DND-41 (cell line): ENCODE data around the gene BTNL9.

Experiments
- ATAC-seq: fragments of 200-7000 bp; cut with Tn5 transposase; 3 replicates; pipeline ENCODE4 v1.9.1; 2021; ENCODE audit warnings: low read depth; ENCODE audit not compliant: insufficient read depth
- DNase-seq: peaks from one replicate; pipeline ENCODE4 v3.0.0-alpha.2; 2020
- H2AFZ ChIP-seq: 2 replicates; pipeline ENCODE4 v1.6.0; 2012; ENCODE audit warnings: low read depth, low read length
- H3K27ac ChIP-seq: 2 replicates; pipeline ENCODE4 v1.5.1; 2012; ENCODE audit warnings: low read length, inconsistent platforms
- H3K27me3 ChIP-seq: fragments of 200-600 bp; sonication (generic); 2 replicates; pipeline ENCODE4 v1.6.0; 2012; ENCODE audit warnings: low read length, mild to moderate bottlenecking, inconsistent platforms; ENCODE audit not compliant: insufficient read depth, poor library complexity
- H3K36me3 ChIP-seq: 2 replicates; pipeline ENCODE4 v1.5.1; 2012; ENCODE audit warnings: low read length, inconsistent platforms; ENCODE audit not compliant: insufficient read depth
- H3K4me1 ChIP-seq: 2 replicates; pipeline ENCODE4 v1.5.1; 2012; ENCODE audit warnings: mild to moderate bottlenecking, low read length; ENCODE audit not compliant: insufficient read depth
- H3K4me2 ChIP-seq: 2 replicates; pipeline ENCODE4 v1.6.0; 2012; ENCODE audit warnings: mild to moderate bottlenecking, moderate library complexity, low read length, inconsistent platforms; ENCODE audit not compliant: insufficient read depth
- H3K4me3 ChIP-seq, 2 experiments: fragments of 200-600 bp in 1 of 2; shearing (Covaris generic) in 1 of 2; 2 replicates each; pipeline ENCODE4 v1.5.1; 2012 to 2016; ENCODE audit warnings: inconsistent platforms in 2 of 2, low read length in 2 of 2, mild to moderate bottlenecking in 2 of 2, low read depth in 1 of 2, moderate library complexity in 1 of 2
- H3K79me2 ChIP-seq: 2 replicates; pipeline ENCODE4 v1.6.0; 2012; ENCODE audit warnings: low read length, inconsistent platforms; ENCODE audit not compliant: insufficient read depth
- H3K9ac ChIP-seq: 2 replicates; pipeline ENCODE4 v1.6.0; 2012; ENCODE audit warnings: low read depth, mild to moderate bottlenecking, inconsistent platforms, low read length, moderate library complexity
- H3K9me3 ChIP-seq: 2 replicates; pipeline ENCODE4 v1.5.1; 2012; ENCODE audit warnings: low read length, moderate library complexity, mild to moderate bottlenecking, inconsistent platforms; ENCODE audit not compliant: insufficient read depth, severe bottlenecking
- H4K20me1 ChIP-seq: 2 replicates; pipeline ENCODE4 v1.6.0; 2012; ENCODE audit warnings: low read length; ENCODE audit not compliant: insufficient read depth
- CTCF ChIP-seq: IDR thresholded peaks from 2 replicates; pipeline ENCODE4 v1.5.1; 2012; ENCODE audit warnings: borderline replicate concordance, low read length, moderate library complexity, mild to moderate bottlenecking; ENCODE audit not compliant: poor library complexity, severe bottlenecking; ENCODE audit errors: extremely low read depth
- EZH2 ChIP-seq: IDR thresholded peaks from 3 replicates; pipeline ENCODE4 v1.6.1; 2012; ENCODE audit warnings: borderline replicate concordance, low read depth, mild to moderate bottlenecking, moderate library complexity, low read length, inconsistent platforms; ENCODE audit not compliant: severe bottlenecking

The BTNL9 gene

GRCh38 chr5:181108578-181109165, 68.6 kb downstream of the BTNL9 start:
- Histone ChIP-seq H3K4me3 (no peak overlapping the region), H3K9ac (no peak overlapping the region), H3K4me1 (no peaks in the 10 kb centered on the region), H2AFZ (no peak overlapping the region), H3K4me2 (no peak overlapping the region), H4K20me1 (no peaks in the 10 kb centered on the region; the same call in 1 of the 2 replicates), H3K9me3 (no peaks in the 10 kb centered on the region), H3K27ac (no peak overlapping the region), H3K79me2 (no peaks in the 10 kb centered on the region), H3K36me3 (no peaks in the 10 kb centered on the region), H3K27me3 (no peaks in the 10 kb centered on the region)
- ATAC-seq (no peak), DNase-seq (no peak)
- no peak for TF ChIP-seq EZH2
- TF ChIP-seq CTCF: no peak

- no peaks in the 10 kb centered on the region for H3K4me1 ChIP-seq
- ATAC-seq (no peak), DNase-seq (no peak)
- no peaks in the 10 kb centered on the region for H3K9me3 ChIP-seq
- TF ChIP-seq CTCF (no peak), EZH2 (no peak)
- H3K36me3 ChIP-seq: no peaks in the 10 kb centered on the region
- no peak overlapping the region for H2AFZ ChIP-seq
- no peak overlapping the region for H3K4me3 ChIP-seq
- no peak overlapping the region for H3K27ac ChIP-seq
- H3K9ac ChIP-seq: no peak overlapping the region
- H4K20me1 ChIP-seq: no peaks in the 10 kb centered on the region; the same call in 1 of the 2 replicates
- H3K4me2 ChIP-seq: no peak overlapping the region
- no peaks in the 10 kb centered on the region for H3K27me3 ChIP-seq
- no peaks in the 10 kb centered on the region for H3K79me2 ChIP-seq
Measured at GRCh38 chr5:181109489-181110013, 69.5 kb downstream of the BTNL9 start.

GRCh38 chr5:181111010-181111409, 70.9 kb downstream of the BTNL9 start:
- Histone ChIP-seq H3K27me3 (no peaks in the 10 kb centered on the region), H2AFZ (no peak overlapping the region), H3K4me1 (no peaks in the 10 kb centered on the region), H3K9me3 (no peaks in the 10 kb centered on the region), H3K4me3 (no peak overlapping the region), H3K4me2 (no peak overlapping the region), H3K79me2 (no peaks in the 10 kb centered on the region), H3K27ac (no peak overlapping the region), H3K36me3 (no peaks in the 10 kb centered on the region), H4K20me1 (no peaks in the 10 kb centered on the region; the same call in 1 of the 2 replicates), H3K9ac (no peak overlapping the region)
- TF ChIP-seq CTCF: no peak
- TF ChIP-seq EZH2: no peak
- ATAC-seq (no peak), DNase-seq (no peak)
